Hippocampal formation (tissue), 2 donors: ENCODE data around the gene PSME3IP1.

Source experiments
- DNase-seq, 2 donors: peaks; one replicate each; lab custom pipeline; 2025; lab: John Stamatoyannopoulos, UW

The PSME3IP1 gene

GRCh38 chr16:57167953-57168352 lies 17.9 kb downstream of the PSME3IP1 start:
- DNase-seq = peak; percentile 20 to 81

- DNase-seq = no peak
Observed at GRCh38 chr16:57167538-57167937, 18.3 kb downstream of the PSME3IP1 start.

- peak in 1 of 2 donors; percentile 25 for DNase-seq
Observed at GRCh38 chr16:57166951-57167350, 18.9 kb downstream of the PSME3IP1 start.

GRCh38 chr16:57166451-57166850 lies 19.4 kb downstream of the PSME3IP1 start:
- DNase-seq = no peak

- no peak for DNase-seq
Observed at GRCh38 chr16:57165938-57166337, 19.9 kb downstream of the PSME3IP1 start.

- DNase-seq = no peak
Observed at GRCh38 chr16:57165483-57165882, 20.4 kb downstream of the PSME3IP1 start.

- DNase-seq = no peak
Observed at GRCh38 chr16:57163842-57164241, 22.0 kb downstream of the PSME3IP1 start.

- DNase-seq = no peak
Observed at GRCh38 chr16:57159447-57159846, 26.4 kb downstream of the PSME3IP1 start.

- no peak for DNase-seq
Observed at GRCh38 chr16:57157533-57157932, 28.3 kb downstream of the PSME3IP1 start.

- no peak for DNase-seq
Observed at GRCh38 chr16:57156351-57156703, 29.5 kb downstream of the PSME3IP1 start.

- no peak for DNase-seq
Observed at GRCh38 chr16:57155702-57156350, 30.0 kb downstream of the PSME3IP1 start.

- no peak for DNase-seq
Observed at GRCh38 chr16:57153841-57154240, 32.0 kb downstream of the PSME3IP1 start.

GRCh38 chr16:57152096-57153093 lies 33.4 kb downstream of the PSME3IP1 start:
- no peak for DNase-seq

GRCh38 chr16:57151369-57151768 lies 34.5 kb downstream of the PSME3IP1 start:
- no peak for DNase-seq

GRCh38 chr16:57150682-57151330 lies 35.0 kb downstream of the PSME3IP1 start:
- DNase-seq = no peak

- DNase-seq = no peak
Observed at GRCh38 chr16:57149391-57149790, 36.4 kb downstream of the PSME3IP1 start.

GRCh38 chr16:57148481-57148880 lies 37.4 kb downstream of the PSME3IP1 start:
- no peak for DNase-seq

GRCh38 chr16:57147381-57148221 lies 38.2 kb downstream of the PSME3IP1 start:
- DNase-seq = no peak

- no peak for DNase-seq
Observed at GRCh38 chr16:57146735-57147134, 39.1 kb downstream of the PSME3IP1 start.

- DNase-seq = no peak
Observed at GRCh38 chr16:57146040-57146647, 39.7 kb downstream of the PSME3IP1 start.
